Left lung (tissue), 14 donors: Measurements from ENCODE around the gene CES4A. TPM values are rescaled to one million over a fixed set of nuclear protein-coding genes. Genes with fewer than 3 reads are reported as not detected.

Experiments
- ATAC-seq: fragments of 200-7000 bp; cut with Tn5 transposase; one replicate; pipeline ENCODE4 v1.9.1; 2020; ENCODE audit warnings: moderate library complexity
- DNase-seq, 4 donors: peaks; one replicate each; pipeline ENCODE4 v3.0.0-alpha.2; 2013 to 2020
- H3K27ac ChIP-seq, 2 donors: fragments of 200-600 bp; sonication (generic) in 1 of 2; one replicate each; pipeline versions ENCODE4 v1.5.0 to v1.8.0; 2020 to 2021
- H3K27me3 ChIP-seq, 2 donors: fragments of 200-600 bp; sonication (generic) in 1 of 2; one replicate each; pipeline versions ENCODE4 v1.5.0 to v1.8.0; 2020 to 2021
- H3K36me3 ChIP-seq, 2 donors: fragments of 200-600 bp; sonication (generic) in 1 of 2; one replicate each; pipeline versions ENCODE4 v1.5.0 to v1.8.0; 2020 to 2021
- H3K4me1 ChIP-seq, 2 donors: fragments of 200-600 bp; one replicate each; pipeline ENCODE4 v1.8.0; 2021
- H3K4me3 ChIP-seq, 2 donors: fragments of 200-600 bp; sonication (generic) in 1 of 2; one replicate each; pipeline versions ENCODE4 v1.5.0 to v1.8.0; 2020 to 2021; ENCODE audit warnings: mild to moderate bottlenecking in 1 of 2
- H3K9me3 ChIP-seq, 2 donors: fragments of 200-600 bp; sonication (generic) in 1 of 2; one replicate each; pipeline versions ENCODE4 v1.5.0 to v1.8.0; 2020 to 2021
- CTCF ChIP-seq, 2 donors: fragments of 200-600 bp; sonication (generic) in 1 of 2; IDR thresholded peaks; one replicate each; pipeline versions ENCODE4 v1.5.0 to v1.8.0; 2021; ENCODE audit warnings: antibody characterized with exemption in 2 of 2
- intact Hi-C, 2 donors: fragments of 100-400 bp; cut with DNase I; formaldehyde crosslinking; loops; one replicate each; pipeline versions ENCODE4 v1.11.2 to v1.14.2; 2022
- long read RNA-seq, 12 donors: library from polyadenylated mRNA in 2 of 12; unstranded in 2 of 12; transcript quantifications; one replicate each; pipeline ENCODE4 v2.0.0 and lab custom pipeline, GENCODE V29; 2019 to 2026
- polyA plus RNA-seq, 6 donors: library from polyadenylated mRNA; unstranded; fragments of 120-200 nt; gene quantifications; one replicate each; pipeline ENCODE4 v1.2.1, GENCODE V29; 2013; ENCODE audit not compliant: insufficient read length in 6 of 6
- total RNA-seq, 2 donors: library from RNA; stranded (reverse); fragmentation: NEBNext Ultra II Directional; extraction: Animal tissue kit (Norgen Biotek cat#: 25700); gene quantifications; one replicate each; pipeline ENCODE4 v1.2.1, GENCODE V29; 2021
- donor health status: DM: no; HTN: yes; CAD: no.
- donor health status: DM: no; HTN: no; CAD: no.

Gene CES4A
- total RNA-seq (10 to 100 TPM in 1 of 2 donors, 1 to 10 TPM in 1; 9.3 to 14.3 TPM), polyA plus RNA-seq (10 to 100 TPM in 1 of 6 donors, 1 to 10 TPM in 5; 6.1 to 10.0 (median 7.8) TPM)
- long read RNA-seq, donor 1, partial matches to known transcripts, result 0 of 1 reads
- long read RNA-seq, donor 1, other reads (novel, unspliced or antisense), result 0 of 1 reads
- long read RNA-seq, donor 2, result 0 reads
- long read RNA-seq, donor 3, result 0 reads
- long read RNA-seq, donor 4, partial matches to known transcripts, result 0 of 2 reads
- long read RNA-seq, donor 4, other reads (novel, unspliced or antisense), result 2 of 2 reads
- long read RNA-seq, donor 5, partial matches to known transcripts, result 0 of 1 reads
- long read RNA-seq, donor 5, other reads (novel, unspliced or antisense), result 0 of 1 reads
- long read RNA-seq, donor 6, result 0 reads
- long read RNA-seq, donor 7, result 0 reads
- long read RNA-seq, donor 8, result 0 reads
- long read RNA-seq, donor 9, result 0 reads
- long read RNA-seq, donor 10, partial matches to known transcripts, result 1 of 4 reads
- long read RNA-seq, donor 10, other reads (novel, unspliced or antisense), result 3 of 4 reads
- long read RNA-seq, donor 11, result 0 reads
- long read RNA-seq, donor 12, partial matches to known transcripts, result 0 of 1 reads
- long read RNA-seq, donor 12, other reads (novel, unspliced or antisense), result 0 of 1 reads

GRCh38 chr16:66988197-66988788 lies at the start of gene CES4A:
Gene CES4A (plus strand): TSS chr16:66988589. CDS start chr16:66988773, 184 bp downstream.
- Histone ChIP-seq H3K4me3 (no peak within 1 kb of the TSS), H3K4me1 (no peaks in the 10 kb centered on the region), H3K36me3 (no peaks in the 10 kb centered on the region), H3K9me3 (no peaks in the 10 kb centered on the region), H3K27me3 (no peaks in the 10 kb centered on the region), H3K27ac (no peak within 1 kb of the TSS)
- peak; percentile 50 for ATAC-seq
- intact Hi-C loops, result no loop called here
- DNase-seq, result no peak
- no peak for TF ChIP-seq CTCF (IDR thresholded peaks at IDR 0.05)

- intact Hi-C loops, result no loop called here
- Histone ChIP-seq H3K9me3 (no peaks in the 10 kb centered on the region), H3K4me1 (peaks cover 15 to 28% of the 10 kb centered on the region in 2 donors), H3K27ac (no peak overlapping the region), H3K4me3 (no peak overlapping the region), H3K36me3 (peaks cover 0 to 65% of the 10 kb centered on the region in 2 donors), H3K27me3 (no peaks in the 10 kb centered on the region)
- no peak for DNase-seq
- ATAC-seq, result no peak
- no peak for TF ChIP-seq CTCF (IDR thresholded peaks at IDR 0.05)
These were observed 49.0 kb upstream of the CES4A start for GRCh38 chr16:66939366-66939765.

GRCh38 chr16:66940236-66940635 lies 48.2 kb upstream of the CES4A start:
- peak in 1 of 4 donors; percentile 60 for DNase-seq

GRCh38 chr16:66942981-66943380 lies 45.4 kb upstream of the CES4A start:
- ATAC-seq, result no peak
- Histone ChIP-seq H3K36me3 (peaks cover 0 to 64% of the 10 kb centered on the region in 2 donors), H3K4me1 (peaks cover 0 to 10% of the 10 kb centered on the region in 2 donors), H3K4me3 (no peak overlapping the region), H3K9me3 (no peaks in the 10 kb centered on the region), H3K27ac (no peak overlapping the region), H3K27me3 (peaks cover 0 to 5% of the 10 kb centered on the region in 2 donors)
- TF ChIP-seq CTCF (IDR thresholded peaks at IDR 0.05), result no peak
- peak in 1 of 4 donors; percentile 19 for DNase-seq
- intact Hi-C loops, result no loop called here

More at GRCh38 chr16:66940236-66940635, 48.2 kb upstream of the CES4A start:
- H3K27ac ChIP-seq, result no peak overlapping the region
- no peak for TF ChIP-seq CTCF (IDR thresholded peaks at IDR 0.05)
- no peak overlapping the region for H3K4me3 ChIP-seq
- no peak for ATAC-seq
- intact Hi-C loops, result no loop called here
- peaks cover 0 to 65% of the 10 kb centered on the region in 2 donors for H3K36me3 ChIP-seq
- H3K9me3 ChIP-seq, result no peaks in the 10 kb centered on the region
- peaks cover 15 to 26% of the 10 kb centered on the region in 2 donors for H3K4me1 ChIP-seq
- H3K27me3 ChIP-seq, result no peaks in the 10 kb centered on the region
